Vagina (tissue), 2 donors: ENCODE data around the gene POU2F2.

Experiments
- POLR2A ChIP-seq, 2 donors: fragments of 450-650 bp; IDR thresholded peaks; one replicate each; pipeline ENCODE4 v1.6.1; 2017; ENCODE audit warnings: antibody characterized with exemption in 2 of 2, mild to moderate bottlenecking in 2 of 2, moderate library complexity in 2 of 2
- TF ChIP-seq, protein P1 (sequence below), 3 experiments: fragments of 450-650 bp in 2 of 3; fragments of 200-600 bp in 1 of 3; sonication (generic) in 1 of 3; IDR thresholded peaks; one replicate each; pipeline ENCODE4 v1.5.1; 2017 to 2019; ENCODE audit warnings: antibody characterized with exemption in 3 of 3, mild to moderate bottlenecking in 2 of 3, moderate library complexity in 2 of 3

DNA sequence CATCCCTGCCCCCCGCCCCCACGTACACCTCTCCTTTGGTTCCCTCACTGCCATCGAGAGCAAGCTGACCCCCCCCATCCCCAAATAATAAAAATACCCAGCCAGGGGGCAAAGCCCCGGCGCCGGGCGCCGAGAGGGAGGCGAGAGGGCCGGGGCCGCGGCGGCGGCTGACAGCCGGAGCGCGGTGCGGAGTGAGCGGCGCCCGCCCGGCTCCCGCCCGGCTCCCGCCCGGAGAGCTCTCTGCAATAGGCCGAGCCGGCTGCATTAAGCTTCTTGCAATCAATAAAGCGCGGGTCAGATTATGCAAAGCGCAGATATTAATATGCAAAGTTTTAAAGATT lies 44.4 kb upstream of the POU2F2 start:
- TF ChIP-seq POLR2A (IDR thresholded peaks at IDR 0.05): no peak
- TF ChIP-seq, protein P1, sequence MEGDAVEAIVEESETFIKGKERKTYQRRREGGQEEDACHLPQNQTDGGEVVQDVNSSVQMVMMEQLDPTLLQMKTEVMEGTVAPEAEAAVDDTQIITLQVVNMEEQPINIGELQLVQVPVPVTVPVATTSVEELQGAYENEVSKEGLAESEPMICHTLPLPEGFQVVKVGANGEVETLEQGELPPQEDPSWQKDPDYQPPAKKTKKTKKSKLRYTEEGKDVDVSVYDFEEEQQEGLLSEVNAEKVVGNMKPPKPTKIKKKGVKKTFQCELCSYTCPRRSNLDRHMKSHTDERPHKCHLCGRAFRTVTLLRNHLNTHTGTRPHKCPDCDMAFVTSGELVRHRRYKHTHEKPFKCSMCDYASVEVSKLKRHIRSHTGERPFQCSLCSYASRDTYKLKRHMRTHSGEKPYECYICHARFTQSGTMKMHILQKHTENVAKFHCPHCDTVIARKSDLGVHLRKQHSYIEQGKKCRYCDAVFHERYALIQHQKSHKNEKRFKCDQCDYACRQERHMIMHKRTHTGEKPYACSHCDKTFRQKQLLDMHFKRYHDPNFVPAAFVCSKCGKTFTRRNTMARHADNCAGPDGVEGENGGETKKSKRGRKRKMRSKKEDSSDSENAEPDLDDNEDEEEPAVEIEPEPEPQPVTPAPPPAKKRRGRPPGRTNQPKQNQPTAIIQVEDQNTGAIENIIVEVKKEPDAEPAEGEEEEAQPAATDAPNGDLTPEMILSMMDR (IDR thresholded peaks at IDR 0.05): no peak
